Gastroesophageal sphincter (tissue), 3 donors: Measurements from ENCODE around the gene APC.

Source experiments
- EP300 ChIP-seq: sonication (generic); formaldehyde crosslinking; IDR thresholded peaks from one replicate; pipeline ENCODE4 v1.6.1; 2017; ENCODE audit warnings: antibody characterized with exemption, mild to moderate bottlenecking
- POLR2A ChIP-seq, 2 donors: fragments of 450-650 bp; IDR thresholded peaks; one replicate each; pipeline ENCODE4 v1.6.1; 2017; ENCODE audit warnings: antibody characterized with exemption in 2 of 2, mild to moderate bottlenecking in 2 of 2, moderate library complexity in 1 of 2
- POLR2AphosphoS5 ChIP-seq: sonication (generic); formaldehyde crosslinking; IDR thresholded peaks from one replicate; pipeline ENCODE4 v1.6.1; 2017; ENCODE audit warnings: antibody characterized with exemption
- TF ChIP-seq, protein P1 (sequence below), 4 experiments: fragments of 200-600 bp in 2 of 4; fragments of 450-650 bp in 2 of 4; sonication (generic) in 1 of 4; IDR thresholded peaks; one replicate each; pipeline ENCODE4 v1.5.1; 2017 to 2019; ENCODE audit warnings: antibody characterized with exemption in 4 of 4, mild to moderate bottlenecking in 2 of 4, moderate library complexity in 2 of 4

DNA sequence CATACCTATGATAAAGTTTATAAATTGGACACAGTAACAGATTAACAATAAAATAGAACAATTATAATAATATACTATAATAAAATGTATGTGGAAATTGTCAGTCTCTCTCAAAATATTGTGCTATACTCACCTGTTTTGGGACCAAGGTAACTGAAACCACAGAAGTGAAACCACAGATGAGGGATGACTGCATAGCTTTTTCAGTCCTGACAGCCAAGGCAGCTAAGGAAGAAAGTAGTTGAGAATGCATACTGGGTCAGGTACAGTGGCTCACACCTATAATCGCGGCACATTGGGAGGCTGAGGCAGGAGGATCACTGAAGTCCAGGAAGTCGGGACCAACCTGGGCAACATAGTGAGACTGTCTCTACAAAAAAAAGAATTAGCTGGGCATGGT lies 132.3 kb downstream of the APC start:
- TF ChIP-seq EP300: no peak
- TF ChIP-seq, protein P1, sequence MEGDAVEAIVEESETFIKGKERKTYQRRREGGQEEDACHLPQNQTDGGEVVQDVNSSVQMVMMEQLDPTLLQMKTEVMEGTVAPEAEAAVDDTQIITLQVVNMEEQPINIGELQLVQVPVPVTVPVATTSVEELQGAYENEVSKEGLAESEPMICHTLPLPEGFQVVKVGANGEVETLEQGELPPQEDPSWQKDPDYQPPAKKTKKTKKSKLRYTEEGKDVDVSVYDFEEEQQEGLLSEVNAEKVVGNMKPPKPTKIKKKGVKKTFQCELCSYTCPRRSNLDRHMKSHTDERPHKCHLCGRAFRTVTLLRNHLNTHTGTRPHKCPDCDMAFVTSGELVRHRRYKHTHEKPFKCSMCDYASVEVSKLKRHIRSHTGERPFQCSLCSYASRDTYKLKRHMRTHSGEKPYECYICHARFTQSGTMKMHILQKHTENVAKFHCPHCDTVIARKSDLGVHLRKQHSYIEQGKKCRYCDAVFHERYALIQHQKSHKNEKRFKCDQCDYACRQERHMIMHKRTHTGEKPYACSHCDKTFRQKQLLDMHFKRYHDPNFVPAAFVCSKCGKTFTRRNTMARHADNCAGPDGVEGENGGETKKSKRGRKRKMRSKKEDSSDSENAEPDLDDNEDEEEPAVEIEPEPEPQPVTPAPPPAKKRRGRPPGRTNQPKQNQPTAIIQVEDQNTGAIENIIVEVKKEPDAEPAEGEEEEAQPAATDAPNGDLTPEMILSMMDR (IDR thresholded peaks at IDR 0.05): no peak
- no peak for TF ChIP-seq POLR2AphosphoS5
- TF ChIP-seq POLR2A (IDR thresholded peaks at IDR 0.05): no peak
